Inflammatory macrophage (primary cell): ENCODE measurements around the gene PLA2G4D.
A peak's percentile ranks its signal among the peaks of the same experiment; 100 is the strongest.

ENCODE experiments used
- DNase-seq, 2 donors: peaks; one replicate each; pipeline ENCODE4 v3.0.0-alpha.2; 2020 to 2022
- total RNA-seq, 18 experiments: gene quantifications; one replicate each; lab custom pipeline; 2026; ENCODE audit warnings: mixed read lengths in 6 of 18, inconsistent platforms in 2 of 18; lab: John Stamatoyannopoulos, UW

The PLA2G4D gene
- total RNA-seq = 0 to 0.13 (median 0) reads per million in 18 experiments

GRCh38 chr15:42094512-42094963 is at the start of gene PLA2G4D:
Gene PLA2G4D, minus strand, starts transcription at chr15:42094562. Its CDS starts 103 bp downstream, at chr15:42094459.
- no peak for DNase-seq

GRCh38 chr15:42143356-42143755 is 49.0 kb upstream of the PLA2G4D start:
- DNase-seq = no peak

- DNase-seq = no peak
Measured at GRCh38 chr15:42141795-42142667, 47.7 kb upstream of the PLA2G4D start.

GRCh38 chr15:42141246-42141645 is 46.9 kb upstream of the PLA2G4D start:
- no peak for DNase-seq

GRCh38 chr15:42140383-42141070 is 46.2 kb upstream of the PLA2G4D start:
- no peak for DNase-seq

- peak in 1 of 2 donors; percentile 38 for DNase-seq
Measured at GRCh38 chr15:42139596-42139995, 45.2 kb upstream of the PLA2G4D start.

- peak; percentile 51 to 65 for DNase-seq
Measured at GRCh38 chr15:42138968-42139386, 44.6 kb upstream of the PLA2G4D start.

- no peak for DNase-seq
Measured at GRCh38 chr15:42138411-42138810, 44.0 kb upstream of the PLA2G4D start.

- DNase-seq = peak; percentile 55 to 57
Measured at GRCh38 chr15:42137461-42138261, 43.3 kb upstream of the PLA2G4D start.

- no peak for DNase-seq
Measured at GRCh38 chr15:42136513-42136912, 42.2 kb upstream of the PLA2G4D start.

GRCh38 chr15:42135351-42135750 is 41.0 kb upstream of the PLA2G4D start:
- no peak for DNase-seq

GRCh38 chr15:42134617-42135245 is 40.4 kb upstream of the PLA2G4D start:
- DNase-seq = no peak

- peak; percentile 59 to 70 for DNase-seq
Measured at GRCh38 chr15:42133886-42134502, 39.6 kb upstream of the PLA2G4D start.

- DNase-seq = no peak
Measured at GRCh38 chr15:42133356-42133755, 39.0 kb upstream of the PLA2G4D start.

- DNase-seq = no peak
Measured at GRCh38 chr15:42131826-42132806, 37.8 kb upstream of the PLA2G4D start.

GRCh38 chr15:42131006-42131405 is 36.6 kb upstream of the PLA2G4D start:
- no peak for DNase-seq

- no peak for DNase-seq
Measured at GRCh38 chr15:42130246-42130986, 36.1 kb upstream of the PLA2G4D start.

GRCh38 chr15:42129364-42129763 is 35.0 kb upstream of the PLA2G4D start:
- no peak for DNase-seq

GRCh38 chr15:42128476-42128875 is 34.1 kb upstream of the PLA2G4D start:
- DNase-seq = no peak

GRCh38 chr15:42123546-42123945 is 29.2 kb upstream of the PLA2G4D start:
- no peak for DNase-seq
